Astrocyte (in vitro differentiated cells and primary cell): ENCODE measurements around the gene SLC25A36. TPM values are rescaled to one million over a fixed set of nuclear protein-coding genes. Genes with fewer than 3 reads are reported as not detected.

ENCODE experiments used
- total RNA-seq: library from RNA; stranded (reverse); gene quantifications from 2 replicates; pipeline ENCODE4 v1.2.1, GENCODE V29; 2021

SLC25A36 gene
- total RNA-seq, 1 donor from 2014 or later, result 81.0 TPM

Other genes with a start within 250 kb of the SLC25A36 start
- 0.94 and 2.2 TPM in 2 replicates for gene SPSB4, start 109.5 kb downstream of the SLC25A36 start, total RNA-seq